Measurements from ENCODE around the gene PDLIM7. TPM values are rescaled to one million over a fixed set of nuclear protein-coding genes. Genes with fewer than 3 reads are reported as not detected.

The PDLIM7 gene
- total and polyA plus RNA-seq, 2 of the 8 experiments (the other 6 are each of a cell fraction or from before 2014, with no cell fraction given): 67.3 to 94.2 TPM

DNA sequence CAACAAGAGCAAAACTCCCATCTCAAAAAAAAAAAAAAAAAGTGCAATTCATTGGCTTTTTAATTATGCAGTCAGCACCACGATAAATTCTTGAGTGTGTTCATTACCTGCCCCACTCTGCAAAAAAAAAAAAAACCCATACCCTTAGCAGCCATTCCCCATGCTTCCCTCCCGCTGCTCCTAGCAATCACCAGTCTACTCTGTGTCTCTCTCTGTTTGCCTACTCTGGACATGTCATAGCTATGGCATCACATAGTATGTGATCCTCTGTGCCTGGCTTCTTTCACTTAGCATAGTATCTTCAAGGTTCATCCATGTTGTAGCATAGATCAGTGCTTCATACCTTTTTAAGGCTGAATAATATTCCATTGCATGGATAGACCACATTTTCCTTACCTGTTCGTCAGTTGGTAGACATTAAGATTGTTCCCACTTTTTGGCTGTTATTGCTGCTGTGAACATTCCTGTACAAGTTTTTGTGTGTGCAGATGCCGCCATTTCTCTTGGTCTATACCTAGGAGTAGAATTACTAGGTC is 57.8 kb downstream of the PDLIM7 start:
- Histone ChIP-seq H4K8ac (ENCODE audit: extremely low read depth, insufficient read depth, low read length) (no peak overlapping the region), H3K79me1 (ENCODE audit: low read depth, low read length) (no peaks in the 10 kb centered on the region), H3K4me3 (ENCODE audit: extremely low read depth in 1 of 4, insufficient read depth in 2 of 4, low read depth in 3 of 4, low read length in 4 of 4) (no peak overlapping the region), H2BK120ac (replicated peaks; ENCODE audit: low read depth, low read length) (no peak overlapping the region), H2BK15ac (ENCODE audit: low read length) (no peak overlapping the region), H3K56ac (replicated peaks; ENCODE audit: insufficient read length, low read depth, low read length) (no peak overlapping the region), H3K23ac (ENCODE audit: insufficient read length) (no peak overlapping the region), H3K9ac (replicated peaks in 1 of 4; ENCODE audit: extremely low read depth in 1 of 4, low read depth in 3 of 4, low read length in 3 of 4) (no peak overlapping the region), H3K79me2 (ENCODE audit: control insufficient read depth in 1 of 2, insufficient read depth in 2 of 2, low read length in 2 of 2) (no peaks in the 10 kb centered on the region), H3K4ac (replicated peaks; ENCODE audit: insufficient read length, low read depth, low read length) (no peak overlapping the region), H4K5ac (ENCODE audit: insufficient read length, low read depth, low read length) (no peak overlapping the region), H3K4me2 (ENCODE audit: insufficient read depth in 1 of 2, low read depth in 2 of 2, low read length in 2 of 2) (no peak overlapping the region), H2AFZ (ENCODE audit: low read length) (no peak overlapping the region), H3K4me1 (replicated peaks in 1 of 4; ENCODE audit: control insufficient read depth in 3 of 4, insufficient read depth in 4 of 4, low read length in 3 of 4) (peaks cover 0 to 11% (median 3%) of the 10 kb centered on the region in 4 experiments; a peak in 3 of 7 replicates), H3K23me2 (ENCODE audit: low read depth, low read length) (no peaks in the 10 kb centered on the region), H2AK5ac (ENCODE audit: low read depth, low read length) (no peak overlapping the region), H4K91ac (replicated peaks; ENCODE audit: insufficient read length, low read length) (no peak overlapping the region), H4K20me1 (replicated peaks in 1 of 2; ENCODE audit: control insufficient read depth in 1 of 2, insufficient read depth in 2 of 2, low read length in 2 of 2) (peaks cover 0 to 7% of the 10 kb centered on the region in 2 experiments), H3K36me3 (ENCODE audit: control insufficient read depth in 2 of 4, insufficient read depth in 4 of 4, low read length in 3 of 4) (peaks cover 2 to 20% (median 11%) of the 10 kb centered on the region in 4 experiments; a peak in 6 of 8 replicates), H3K27me3 (replicated peaks in 1 of 4; ENCODE audit: control insufficient read depth in 3 of 4, extremely low read depth in 1 of 4, insufficient read depth in 3 of 4, low read length in 3 of 4) (peaks cover 0 to 2% (median 0%) of the 10 kb centered on the region in 4 experiments; a peak in 2 of 7 replicates), H2BK12ac (ENCODE audit: low read depth, low read length) (0 out of 2 replicates have a peak overlapping the region, but pooled peaks have one; percentile 7), H2BK5ac (ENCODE audit: low read depth, low read length) (no peak overlapping the region), H3K18ac (ENCODE audit: extremely low read depth, low read length) (no peak overlapping the region), H3K9me3 (ENCODE audit: insufficient read depth in 2 of 2, low read depth in 1 of 2, low read length in 1 of 2) (no peaks in the 10 kb centered on the region), H3K14ac (ENCODE audit: insufficient read length) (no peak overlapping the region), H3K27ac (ENCODE audit: low read depth, low read length) (no peak overlapping the region), H2BK20ac (ENCODE audit: low read length) (peak overlapping the region; percentile 57; the same call in 1 of the 2 replicates)
- no peak for FAIRE-seq
- WGBS, 2 experiments (ENCODE audit: extremely low coverage in 1 of 2, insufficient coverage in 1 of 2, insufficient read length in 1 of 2, insufficient replicate concordance in 2 of 2, low coverage in 1 of 2, low lambda C conversion rate in 2 of 2, missing lambda C conversion rate in 1 of 2): 96% methylated on average over 4 of the region's 4 CpGs; no CpG with 5 or more reads in 1 of the 2 experiments
- CTCF ChIA-PET (ENCODE audit: partially characterized antibody): interaction anchor here (0.6 to 23.6 kb wide), 8 partner anchors 9 to 687 kb away, joined by 3 to 430 read pairs (median 76); partner anchors contain the start of genes F12, PFN3 and SLC34A1
- TF ChIP-seq POLR2A (IDR thresholded peaks at IDR 0.05; ENCODE audit: control extremely low read depth in 1 of 2, low read depth in 2 of 2, low read length in 2 of 2): no peak
- TF ChIP-seq POU5F1 (IDR thresholded peaks at IDR 0.05; ENCODE audit: low read depth, low read length): no peak
- TF ChIP-seq PHF8 (conservative IDR thresholded peaks at IDR 0.05; ENCODE audit: low read depth, low read length): no peak
- TF ChIP-seq RFX5 (IDR thresholded peaks at IDR 0.05; ENCODE audit: borderline replicate concordance, low read depth, low read length): no peak
- no peak for TF ChIP-seq TBP (IDR thresholded peaks at IDR 0.05; ENCODE audit: low read depth, low read length)
- no peak for TF ChIP-seq SIX5 (IDR thresholded peaks at IDR 0.05; ENCODE audit: low read depth, low read length)
- TF ChIP-seq CREB1 (IDR thresholded peaks at IDR 0.05): no peak
- POLR2A ChIA-PET (ENCODE audit: partially characterized antibody): interaction anchor here (0.9 to 67.5 kb wide), 5 partner anchors 16 to 58 kb away, joined by 3 to 3349 read pairs (median 143); partner anchors contain the start of genes DBN1, DOK3, GRK6 and PDLIM7
- DNase-seq (ENCODE audit: low read depth in 1 of 2, low spot score in 2 of 2): no peak

Measured in H1 (cell line).